WTC11 (cell line): ENCODE measurements around the gene RBM39. TPM values are rescaled to one million over a fixed set of nuclear protein-coding genes. Genes with fewer than 3 reads are reported as not detected.

ENCODE experiments used
- ATAC-seq: fragments of 200-7000 bp; cut with Tn5 transposase; 2 replicates; pipeline ENCODE4 v1.10.0; 2021; ENCODE audit warnings: mild to moderate bottlenecking, moderate library complexity
- CTCF ChIA-PET: fragments of 300-600 bp; sonication (Branson Sonifier 250); formaldehyde crosslinking; loops from one replicate; lab custom pipeline; 2021; ENCODE audit warnings: antibody characterized with exemption; lab: Charles Lee
- POLR2A ChIA-PET: fragments of 350-600 bp; sonication (Branson Sonifier 250); formaldehyde crosslinking; loops from one replicate; lab custom pipeline; 2021; ENCODE audit warnings: antibody characterized with exemption; lab: Charles Lee
- DNase-seq: peaks from one replicate; pipeline ENCODE4 v3.0.0; 2021; ENCODE audit warnings: low spot score
- H3K27ac Mint-ChIP-seq: 2 replicates; pipeline ENCODE4 v1.8.0; 2021; ENCODE audit warnings: mixed read lengths
- H3K27me3 Mint-ChIP-seq: 2 replicates; pipeline ENCODE4 v1.8.0; 2021; ENCODE audit warnings: low read depth, mild to moderate bottlenecking, moderate library complexity, mixed read lengths
- H3K36me3 Mint-ChIP-seq: 2 replicates; pipeline ENCODE4 v1.8.0; 2021; ENCODE audit warnings: mixed read lengths
- H3K4me1 Mint-ChIP-seq: 2 replicates; pipeline ENCODE4 v1.8.0; 2022; ENCODE audit warnings: mixed read lengths
- H3K4me3 Mint-ChIP-seq: 2 replicates; pipeline ENCODE4 v1.8.0; 2021; ENCODE audit warnings: mild to moderate bottlenecking, moderate library complexity, mixed read lengths
- H3K9me3 Mint-ChIP-seq: 2 replicates; pipeline ENCODE4 v1.8.0; 2021; ENCODE audit warnings: mixed read lengths
- CREM ChIP-seq: sonication (generic); formaldehyde crosslinking; IDR thresholded peaks from 2 replicates; pipeline ENCODE4 v1.8.1; 2022; ENCODE audit warnings: mild to moderate bottlenecking, missing genetic modification reagents, moderate library complexity
- GTF2I ChIP-seq: fragments of 250-450 bp; sonication (Bioruptor Pico); conservative IDR thresholded peaks from 2 replicates; pipeline ENCODE4 v1.4.0; 2021; ENCODE audit warnings: mild to moderate bottlenecking
- IRF2 ChIP-seq: sonication (generic); formaldehyde crosslinking; IDR thresholded peaks from 2 replicates; pipeline ENCODE4 v1.8.0; 2022; ENCODE audit warnings: low read depth, missing genetic modification reagents, borderline replicate concordance
- NFE2L1 ChIP-seq: sonication (generic); formaldehyde crosslinking; IDR thresholded peaks from 2 replicates; pipeline ENCODE4 v1.8.1; 2023; ENCODE audit warnings: missing genetic modification reagents
- NFYB ChIP-seq: sonication (generic); formaldehyde crosslinking; conservative IDR thresholded peaks from 2 replicates; pipeline ENCODE4 v1.8.0; 2022; ENCODE audit warnings: low read depth, missing genetic modification reagents
- NR2C2 ChIP-seq: sonication (generic); formaldehyde crosslinking; IDR thresholded peaks from 2 replicates; pipeline ENCODE4 v1.8.0; 2022; ENCODE audit warnings: mild to moderate bottlenecking, missing genetic modification reagents
- OVOL2 ChIP-seq: fragments of 250-450 bp; sonication (Bioruptor Pico); IDR thresholded peaks from 2 replicates; pipeline ENCODE4 v1.9.0; 2021; ENCODE audit warnings: mild to moderate bottlenecking, borderline replicate concordance
- SP1 ChIP-seq: sonication (generic); formaldehyde crosslinking; conservative IDR thresholded peaks from 2 replicates; pipeline ENCODE4 v1.8.1; 2022; ENCODE audit warnings: missing genetic modification reagents
- TEAD4 ChIP-seq: sonication (generic); formaldehyde crosslinking; IDR thresholded peaks from 2 replicates; pipeline ENCODE4 v1.8.0; 2022; ENCODE audit warnings: mild to moderate bottlenecking, missing genetic modification reagents
- TP53 ChIP-seq: sonication (generic); formaldehyde crosslinking; IDR thresholded peaks from 2 replicates; pipeline ENCODE4 v1.8.1; 2023; ENCODE audit warnings: mild to moderate bottlenecking, missing genetic modification reagents
- ZNF263 ChIP-seq: sonication (generic); formaldehyde crosslinking; IDR thresholded peaks from 2 replicates; pipeline ENCODE4 v1.8.1; 2022; ENCODE audit warnings: low read depth, mild to moderate bottlenecking, moderate library complexity, missing genetic modification reagents
- ZNF317 ChIP-seq: sonication (generic); formaldehyde crosslinking; IDR thresholded peaks from 2 replicates; pipeline ENCODE4 v1.8.1; 2023; ENCODE audit warnings: low read depth, mild to moderate bottlenecking, moderate library complexity, missing genetic modification reagents, borderline replicate concordance
- ZNF396 ChIP-seq: fragments of 250-450 bp; sonication (Bioruptor Pico); IDR thresholded peaks from 2 replicates; pipeline ENCODE4 v1.8.0; 2021; ENCODE audit warnings: mild to moderate bottlenecking, moderate library complexity, borderline replicate concordance
- total RNA-seq: library from RNA; stranded (reverse); gene quantifications from 3 replicates; pipeline ENCODE4 v1.2.3, GENCODE V29; 2021
- TF ChIP-seq, protein P1 (sequence below): fragments of 250-450 bp; sonication (Bioruptor Pico); IDR thresholded peaks from 2 replicates; pipeline ENCODE4 v1.9.0; 2021; ENCODE audit warnings: mild to moderate bottlenecking
- TF ChIP-seq, protein P2 (sequence below): sonication (generic); formaldehyde crosslinking; IDR thresholded peaks from 2 replicates; pipeline ENCODE4 v1.8.1; 2022; ENCODE audit warnings: low read depth, missing genetic modification reagents, borderline replicate concordance
- TF ChIP-seq, protein P3 (sequence below): fragments of 250-450 bp; sonication (Bioruptor Pico); conservative IDR thresholded peaks from 2 replicates; pipeline ENCODE4 v1.9.0; 2021; ENCODE audit warnings: mild to moderate bottlenecking
- TF ChIP-seq, protein P4 (sequence below): sonication (generic); formaldehyde crosslinking; IDR thresholded peaks from 2 replicates; pipeline ENCODE4 v1.8.1; 2022; ENCODE audit warnings: mild to moderate bottlenecking, moderate library complexity, missing genetic modification reagents
- TF ChIP-seq, protein P5 (sequence below): fragments of 250-450 bp; sonication (Bioruptor Pico); IDR thresholded peaks from 2 replicates; pipeline ENCODE4 v2.1.2; 2022; ENCODE audit warnings: mild to moderate bottlenecking, moderate library complexity
- TF ChIP-seq, protein P6 (sequence below): sonication (generic); formaldehyde crosslinking; IDR thresholded peaks from 2 replicates; pipeline ENCODE4 v1.8.0; 2022; ENCODE audit warnings: mild to moderate bottlenecking, missing genetic modification reagents
- TF ChIP-seq, protein P7 (sequence below): sonication (generic); formaldehyde crosslinking; IDR thresholded peaks from 2 replicates; pipeline ENCODE4 v1.8.1; 2023; ENCODE audit warnings: mild to moderate bottlenecking, missing genetic modification reagents, moderate library complexity
- TF ChIP-seq, protein P8 (sequence below): sonication (generic); formaldehyde crosslinking; IDR thresholded peaks from 2 replicates; pipeline ENCODE4 v1.8.0; 2022; ENCODE audit warnings: mild to moderate bottlenecking, missing genetic modification reagents
- TF ChIP-seq, protein P9 (sequence below): sonication (generic); formaldehyde crosslinking; IDR thresholded peaks from 2 replicates; pipeline ENCODE4 v1.8.1; 2023; ENCODE audit warnings: mild to moderate bottlenecking, missing genetic modification reagents, moderate library complexity
- TF ChIP-seq, protein P10 (sequence below): sonication (generic); formaldehyde crosslinking; IDR thresholded peaks from 2 replicates; pipeline ENCODE4 v1.8.1; 2023; ENCODE audit warnings: mild to moderate bottlenecking, moderate library complexity, missing genetic modification reagents

The RBM39 gene
- total RNA-seq, 1 experiment from 2014 or later = 231 TPM

DNA sequence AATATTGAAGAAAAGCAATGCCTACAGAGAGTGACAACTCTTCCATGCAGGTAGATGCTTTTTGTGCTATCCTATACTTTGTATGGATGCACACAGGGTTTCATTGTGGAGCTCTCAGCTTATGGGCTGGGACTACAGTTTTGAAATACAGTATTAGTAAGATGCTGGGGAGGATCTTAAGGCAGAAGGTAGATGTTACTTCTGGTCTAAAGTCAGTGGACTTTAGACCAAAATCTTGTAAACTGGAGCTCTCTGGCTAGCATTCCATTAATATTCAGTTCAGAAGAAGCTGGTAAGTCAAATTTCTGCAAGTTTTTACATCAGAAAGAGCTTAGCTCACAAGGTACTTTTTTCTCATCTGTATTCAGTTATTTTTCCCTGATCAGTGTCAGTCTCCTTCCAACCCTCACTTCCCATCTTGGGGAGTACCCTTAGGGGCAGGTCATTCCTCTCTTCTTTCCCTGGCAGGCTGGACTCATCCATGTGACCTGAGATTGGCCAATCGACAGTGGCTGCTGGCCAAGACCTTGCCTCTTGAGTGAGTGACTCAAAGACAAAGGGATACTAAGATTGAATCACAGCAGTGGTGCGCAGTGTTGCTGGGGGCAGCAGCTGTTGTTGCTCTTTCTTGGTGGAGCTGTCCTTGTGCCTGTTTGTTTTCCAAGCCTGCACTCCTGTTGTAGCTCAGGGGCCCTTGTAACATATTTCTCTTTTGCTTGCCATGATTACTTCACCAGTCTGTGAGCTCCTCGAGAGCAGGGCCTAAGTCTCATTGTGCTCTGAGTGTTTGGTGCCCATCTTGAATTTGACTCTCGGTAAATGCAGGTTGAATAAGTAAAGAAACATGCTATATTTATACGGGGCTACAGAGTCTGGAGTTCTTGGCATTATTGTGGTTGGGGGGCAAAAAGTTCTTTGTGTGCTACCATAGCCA lies 26.9 kb upstream of the RBM39 start:
- Mint-ChIP-seq H3K4me3 (no peak overlapping the region), H3K4me1 (peaks cover 39% of the 10 kb centered on the region), H3K27ac (peak overlapping the region; percentile 90), H3K27me3 (peaks cover 20% of the 10 kb centered on the region), H3K9me3 (peaks cover 7% of the 10 kb centered on the region), H3K36me3 (no peaks in the 10 kb centered on the region)
- TF ChIP-seq NFYB (peak; percentile 84), IRF2 (no peak), ZNF263 (CRISPR knock-in tag) (no peak), ZNF317 (CRISPR knock-in tag) (no peak), NFE2L1 (CRISPR knock-in tag) (no peak), TP53 (no peak), GTF2I (CRISPR knock-in tag) (no peak), TEAD4 (CRISPR knock-in tag) (no peak), CREM (no peak), SP1 (CRISPR knock-in tag) (no peak), NR2C2 (no peak), OVOL2 (CRISPR knock-in tag) (no peak), ZNF396 (CRISPR knock-in tag) (no peak)
- TF ChIP-seq, protein P1, sequence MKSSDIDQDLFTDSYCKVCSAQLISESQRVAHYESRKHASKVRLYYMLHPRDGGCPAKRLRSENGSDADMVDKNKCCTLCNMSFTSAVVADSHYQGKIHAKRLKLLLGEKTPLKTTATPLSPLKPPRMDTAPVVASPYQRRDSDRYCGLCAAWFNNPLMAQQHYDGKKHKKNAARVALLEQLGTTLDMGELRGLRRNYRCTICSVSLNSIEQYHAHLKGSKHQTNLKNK (CRISPR knock-in tag) = no peak
- TF ChIP-seq, protein P2, sequence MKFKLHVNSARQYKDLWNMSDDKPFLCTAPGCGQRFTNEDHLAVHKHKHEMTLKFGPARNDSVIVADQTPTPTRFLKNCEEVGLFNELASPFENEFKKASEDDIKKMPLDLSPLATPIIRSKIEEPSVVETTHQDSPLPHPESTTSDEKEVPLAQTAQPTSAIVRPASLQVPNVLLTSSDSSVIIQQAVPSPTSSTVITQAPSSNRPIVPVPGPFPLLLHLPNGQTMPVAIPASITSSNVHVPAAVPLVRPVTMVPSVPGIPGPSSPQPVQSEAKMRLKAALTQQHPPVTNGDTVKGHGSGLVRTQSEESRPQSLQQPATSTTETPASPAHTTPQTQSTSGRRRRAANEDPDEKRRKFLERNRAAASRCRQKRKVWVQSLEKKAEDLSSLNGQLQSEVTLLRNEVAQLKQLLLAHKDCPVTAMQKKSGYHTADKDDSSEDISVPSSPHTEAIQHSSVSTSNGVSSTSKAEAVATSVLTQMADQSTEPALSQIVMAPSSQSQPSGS (CRISPR knock-in tag) = no peak
- TF ChIP-seq, protein P3, sequence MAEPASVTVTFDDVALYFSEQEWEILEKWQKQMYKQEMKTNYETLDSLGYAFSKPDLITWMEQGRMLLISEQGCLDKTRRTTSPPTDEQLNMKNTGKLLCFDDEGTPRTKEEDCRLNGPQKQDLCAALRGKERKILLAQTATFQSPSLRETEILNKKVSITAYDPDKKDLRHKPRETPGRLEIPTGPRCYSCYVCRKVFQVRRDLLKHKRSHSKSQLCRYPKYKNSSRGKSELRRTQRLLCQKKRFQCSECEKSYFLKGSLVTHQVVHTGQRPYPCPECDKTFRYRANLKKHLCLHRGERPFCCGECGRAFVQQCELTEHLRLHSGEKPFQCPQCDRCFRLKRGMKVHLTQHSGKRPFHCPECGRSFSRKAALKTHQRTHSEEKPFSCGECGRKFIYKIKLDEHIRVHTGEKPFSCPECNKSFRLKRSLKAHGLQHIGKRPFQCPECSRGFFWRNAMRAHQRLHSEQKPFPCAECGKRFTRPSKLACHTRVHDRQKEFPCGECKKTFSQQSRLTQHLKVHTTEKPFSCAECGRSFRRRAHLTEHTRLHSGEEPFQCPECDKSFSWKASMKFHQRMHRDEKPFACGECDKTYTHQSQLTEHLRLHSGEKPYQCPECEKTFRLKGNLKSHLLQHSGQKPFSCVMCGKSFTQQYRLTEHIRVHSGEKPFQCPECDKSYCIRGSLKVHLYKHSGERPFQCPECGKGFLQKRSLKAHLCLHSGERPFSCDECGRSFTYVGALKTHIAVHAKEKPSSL (CRISPR knock-in tag) = no peak
- TF ChIP-seq, protein P4, sequence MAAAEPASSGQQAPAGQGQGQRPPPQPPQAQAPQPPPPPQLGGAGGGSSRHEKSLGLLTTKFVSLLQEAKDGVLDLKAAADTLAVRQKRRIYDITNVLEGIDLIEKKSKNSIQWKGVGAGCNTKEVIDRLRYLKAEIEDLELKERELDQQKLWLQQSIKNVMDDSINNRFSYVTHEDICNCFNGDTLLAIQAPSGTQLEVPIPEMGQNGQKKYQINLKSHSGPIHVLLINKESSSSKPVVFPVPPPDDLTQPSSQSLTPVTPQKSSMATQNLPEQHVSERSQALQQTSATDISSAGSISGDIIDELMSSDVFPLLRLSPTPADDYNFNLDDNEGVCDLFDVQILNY = no peak
- TF ChIP-seq, protein P5, sequence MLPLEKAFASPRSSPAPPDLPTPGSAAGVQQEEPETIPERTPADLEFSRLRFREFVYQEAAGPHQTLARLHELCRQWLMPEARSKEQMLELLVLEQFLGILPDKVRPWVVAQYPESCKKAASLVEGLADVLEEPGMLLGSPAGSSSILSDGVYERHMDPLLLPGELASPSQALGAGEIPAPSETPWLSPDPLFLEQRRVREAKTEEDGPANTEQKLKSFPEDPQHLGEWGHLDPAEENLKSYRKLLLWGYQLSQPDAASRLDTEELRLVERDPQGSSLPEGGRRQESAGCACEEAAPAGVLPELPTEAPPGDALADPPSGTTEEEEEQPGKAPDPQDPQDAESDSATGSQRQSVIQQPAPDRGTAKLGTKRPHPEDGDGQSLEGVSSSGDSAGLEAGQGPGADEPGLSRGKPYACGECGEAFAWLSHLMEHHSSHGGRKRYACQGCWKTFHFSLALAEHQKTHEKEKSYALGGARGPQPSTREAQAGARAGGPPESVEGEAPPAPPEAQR = no peak
- TF ChIP-seq, protein P6, sequence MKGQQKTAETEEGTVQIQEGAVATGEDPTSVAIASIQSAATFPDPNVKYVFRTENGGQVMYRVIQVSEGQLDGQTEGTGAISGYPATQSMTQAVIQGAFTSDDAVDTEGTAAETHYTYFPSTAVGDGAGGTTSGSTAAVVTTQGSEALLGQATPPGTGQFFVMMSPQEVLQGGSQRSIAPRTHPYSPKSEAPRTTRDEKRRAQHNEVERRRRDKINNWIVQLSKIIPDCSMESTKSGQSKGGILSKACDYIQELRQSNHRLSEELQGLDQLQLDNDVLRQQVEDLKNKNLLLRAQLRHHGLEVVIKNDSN = peak; percentile 81
- TF ChIP-seq, protein P7, sequence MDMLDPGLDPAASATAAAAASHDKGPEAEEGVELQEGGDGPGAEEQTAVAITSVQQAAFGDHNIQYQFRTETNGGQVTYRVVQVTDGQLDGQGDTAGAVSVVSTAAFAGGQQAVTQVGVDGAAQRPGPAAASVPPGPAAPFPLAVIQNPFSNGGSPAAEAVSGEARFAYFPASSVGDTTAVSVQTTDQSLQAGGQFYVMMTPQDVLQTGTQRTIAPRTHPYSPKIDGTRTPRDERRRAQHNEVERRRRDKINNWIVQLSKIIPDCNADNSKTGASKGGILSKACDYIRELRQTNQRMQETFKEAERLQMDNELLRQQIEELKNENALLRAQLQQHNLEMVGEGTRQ (CRISPR knock-in tag) = peak; percentile 87
- TF ChIP-seq, protein P8, sequence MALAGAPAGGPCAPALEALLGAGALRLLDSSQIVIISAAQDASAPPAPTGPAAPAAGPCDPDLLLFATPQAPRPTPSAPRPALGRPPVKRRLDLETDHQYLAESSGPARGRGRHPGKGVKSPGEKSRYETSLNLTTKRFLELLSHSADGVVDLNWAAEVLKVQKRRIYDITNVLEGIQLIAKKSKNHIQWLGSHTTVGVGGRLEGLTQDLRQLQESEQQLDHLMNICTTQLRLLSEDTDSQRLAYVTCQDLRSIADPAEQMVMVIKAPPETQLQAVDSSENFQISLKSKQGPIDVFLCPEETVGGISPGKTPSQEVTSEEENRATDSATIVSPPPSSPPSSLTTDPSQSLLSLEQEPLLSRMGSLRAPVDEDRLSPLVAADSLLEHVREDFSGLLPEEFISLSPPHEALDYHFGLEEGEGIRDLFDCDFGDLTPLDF (CRISPR knock-in tag) = no peak
- TF ChIP-seq, protein P9, sequence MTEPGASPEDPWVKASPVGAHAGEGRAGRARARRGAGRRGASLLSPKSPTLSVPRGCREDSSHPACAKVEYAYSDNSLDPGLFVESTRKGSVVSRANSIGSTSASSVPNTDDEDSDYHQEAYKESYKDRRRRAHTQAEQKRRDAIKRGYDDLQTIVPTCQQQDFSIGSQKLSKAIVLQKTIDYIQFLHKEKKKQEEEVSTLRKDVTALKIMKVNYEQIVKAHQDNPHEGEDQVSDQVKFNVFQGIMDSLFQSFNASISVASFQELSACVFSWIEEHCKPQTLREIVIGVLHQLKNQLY (CRISPR knock-in tag) = no peak
- TF ChIP-seq, protein P10, sequence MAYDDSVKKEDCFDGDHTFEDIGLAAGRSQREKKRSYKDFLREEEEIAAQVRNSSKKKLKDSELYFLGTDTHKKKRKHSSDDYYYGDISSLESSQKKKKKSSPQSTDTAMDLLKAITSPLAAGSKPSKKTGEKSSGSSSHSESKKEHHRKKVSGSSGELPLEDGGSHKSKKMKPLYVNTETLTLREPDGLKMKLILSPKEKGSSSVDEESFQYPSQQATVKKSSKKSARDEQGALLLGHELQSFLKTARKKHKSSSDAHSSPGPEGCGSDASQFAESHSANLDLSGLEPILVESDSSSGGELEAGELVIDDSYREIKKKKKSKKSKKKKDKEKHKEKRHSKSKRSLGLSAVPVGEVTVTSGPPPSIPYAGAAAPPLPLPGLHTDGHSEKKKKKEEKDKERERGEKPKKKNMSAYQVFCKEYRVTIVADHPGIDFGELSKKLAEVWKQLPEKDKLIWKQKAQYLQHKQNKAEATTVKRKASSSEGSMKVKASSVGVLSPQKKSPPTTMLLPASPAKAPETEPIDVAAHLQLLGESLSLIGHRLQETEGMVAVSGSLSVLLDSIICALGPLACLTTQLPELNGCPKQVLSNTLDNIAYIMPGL = no peak
- peak; percentile 70 for ATAC-seq
- POLR2A ChIA-PET = interaction anchor here (0.5 to 3.2 kb wide), 2 partner anchors 27 to 704 kb away, joined by 4 to 28 read pairs; partner anchors contain the start of gene RBM39
- peak; percentile 74 for DNase-seq
- CTCF ChIA-PET = interaction anchor here (0.6 to 4.7 kb wide), 3 partner anchors 26 to 179 kb away, joined by 3 to 20 read pairs (median 5); partner anchors contain the start of gene RBM39
